ENCODE results near the gene CLCN2.

The CLCN2 gene

DNA sequence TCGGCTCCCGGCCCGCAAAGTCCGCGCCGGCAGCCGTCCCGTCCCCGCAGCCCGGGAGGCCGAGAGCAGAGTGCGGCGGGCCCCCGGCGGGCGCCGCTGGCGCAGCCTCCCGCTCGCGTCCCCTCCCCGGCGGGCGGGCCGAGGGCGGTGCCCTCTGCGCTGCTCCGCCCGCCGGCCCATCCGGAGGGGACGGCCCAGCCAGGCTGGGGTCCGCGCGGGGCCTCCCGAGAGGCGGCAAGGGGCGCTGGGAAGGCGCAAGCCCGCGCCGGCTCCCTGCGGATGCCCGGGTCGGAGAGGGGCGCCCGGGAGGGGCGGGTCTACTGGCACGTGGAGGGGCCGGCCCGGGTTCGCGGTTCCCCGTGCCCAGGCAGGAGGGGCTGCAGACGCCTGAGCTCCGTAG, at the start of gene CLCN2, which contains the start of gene POLR2H:
TSS of gene CLCN2 (minus strand) at position 74 of the 400 bp plus-strand sequence. CDS start 126 bp downstream, outside the sequence.
TSS of gene POLR2H (plus strand) at position 179 of the 400 bp plus-strand sequence. CDS start 1,783 bp downstream, outside the sequence.
- TF ChIP-seq ZNF8 (CRISPR knock-in tag; IDR thresholded peaks at IDR 0.05) (no peak), ISL1 (CRISPR knock-in tag; IDR thresholded peaks at IDR 0.05) (no peak), ZFP30 (CRISPR knock-in tag; IDR thresholded peaks at IDR 0.05) (no peak), RARB (CRISPR knock-in tag; IDR thresholded peaks at IDR 0.05) (no peak), TCF4 (CRISPR knock-in tag; IDR thresholded peaks at IDR 0.05; ENCODE audit: borderline replicate concordance) (no peak), SNAI2 (CRISPR knock-in tag; IDR thresholded peaks at IDR 0.05) (no peak), PPARA (CRISPR knock-in tag; IDR thresholded peaks at IDR 0.05; ENCODE audit: borderline replicate concordance) (no peak), ARNTL (CRISPR knock-in tag; IDR thresholded peaks at IDR 0.05; ENCODE audit: borderline replicate concordance, low read depth) (peak; percentile 44; the same call in 1 of the 2 replicates)
- TF ChIP-seq, protein P1, sequence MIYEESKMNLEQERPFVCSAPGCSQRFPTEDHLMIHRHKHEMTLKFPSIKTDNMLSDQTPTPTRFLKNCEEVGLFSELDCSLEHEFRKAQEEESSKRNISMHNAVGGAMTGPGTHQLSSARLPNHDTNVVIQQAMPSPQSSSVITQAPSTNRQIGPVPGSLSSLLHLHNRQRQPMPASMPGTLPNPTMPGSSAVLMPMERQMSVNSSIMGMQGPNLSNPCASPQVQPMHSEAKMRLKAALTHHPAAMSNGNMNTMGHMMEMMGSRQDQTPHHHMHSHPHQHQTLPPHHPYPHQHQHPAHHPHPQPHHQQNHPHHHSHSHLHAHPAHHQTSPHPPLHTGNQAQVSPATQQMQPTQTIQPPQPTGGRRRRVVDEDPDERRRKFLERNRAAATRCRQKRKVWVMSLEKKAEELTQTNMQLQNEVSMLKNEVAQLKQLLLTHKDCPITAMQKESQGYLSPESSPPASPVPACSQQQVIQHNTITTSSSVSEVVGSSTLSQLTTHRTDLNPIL (CRISPR knock-in tag; IDR thresholded peaks at IDR 0.05; ENCODE audit: low read depth) = no peak
- TF ChIP-seq, protein P2, sequence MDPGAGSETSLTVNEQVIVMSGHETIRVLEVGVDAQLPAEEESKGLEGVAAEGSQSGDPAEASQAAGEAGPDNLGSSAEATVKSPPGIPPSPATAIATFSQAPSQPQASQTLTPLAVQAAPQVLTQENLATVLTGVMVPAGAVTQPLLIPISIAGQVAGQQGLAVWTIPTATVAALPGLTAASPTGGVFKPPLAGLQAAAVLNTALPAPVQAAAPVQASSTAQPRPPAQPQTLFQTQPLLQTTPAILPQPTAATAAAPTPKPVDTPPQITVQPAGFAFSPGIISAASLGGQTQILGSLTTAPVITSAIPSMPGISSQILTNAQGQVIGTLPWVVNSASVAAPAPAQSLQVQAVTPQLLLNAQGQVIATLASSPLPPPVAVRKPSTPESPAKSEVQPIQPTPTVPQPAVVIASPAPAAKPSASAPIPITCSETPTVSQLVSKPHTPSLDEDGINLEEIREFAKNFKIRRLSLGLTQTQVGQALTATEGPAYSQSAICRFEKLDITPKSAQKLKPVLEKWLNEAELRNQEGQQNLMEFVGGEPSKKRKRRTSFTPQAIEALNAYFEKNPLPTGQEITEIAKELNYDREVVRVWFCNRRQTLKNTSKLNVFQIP (CRISPR knock-in tag; IDR thresholded peaks at IDR 0.05; ENCODE audit: borderline replicate concordance, low read depth) = no peak
- TF ChIP-seq, protein P3, sequence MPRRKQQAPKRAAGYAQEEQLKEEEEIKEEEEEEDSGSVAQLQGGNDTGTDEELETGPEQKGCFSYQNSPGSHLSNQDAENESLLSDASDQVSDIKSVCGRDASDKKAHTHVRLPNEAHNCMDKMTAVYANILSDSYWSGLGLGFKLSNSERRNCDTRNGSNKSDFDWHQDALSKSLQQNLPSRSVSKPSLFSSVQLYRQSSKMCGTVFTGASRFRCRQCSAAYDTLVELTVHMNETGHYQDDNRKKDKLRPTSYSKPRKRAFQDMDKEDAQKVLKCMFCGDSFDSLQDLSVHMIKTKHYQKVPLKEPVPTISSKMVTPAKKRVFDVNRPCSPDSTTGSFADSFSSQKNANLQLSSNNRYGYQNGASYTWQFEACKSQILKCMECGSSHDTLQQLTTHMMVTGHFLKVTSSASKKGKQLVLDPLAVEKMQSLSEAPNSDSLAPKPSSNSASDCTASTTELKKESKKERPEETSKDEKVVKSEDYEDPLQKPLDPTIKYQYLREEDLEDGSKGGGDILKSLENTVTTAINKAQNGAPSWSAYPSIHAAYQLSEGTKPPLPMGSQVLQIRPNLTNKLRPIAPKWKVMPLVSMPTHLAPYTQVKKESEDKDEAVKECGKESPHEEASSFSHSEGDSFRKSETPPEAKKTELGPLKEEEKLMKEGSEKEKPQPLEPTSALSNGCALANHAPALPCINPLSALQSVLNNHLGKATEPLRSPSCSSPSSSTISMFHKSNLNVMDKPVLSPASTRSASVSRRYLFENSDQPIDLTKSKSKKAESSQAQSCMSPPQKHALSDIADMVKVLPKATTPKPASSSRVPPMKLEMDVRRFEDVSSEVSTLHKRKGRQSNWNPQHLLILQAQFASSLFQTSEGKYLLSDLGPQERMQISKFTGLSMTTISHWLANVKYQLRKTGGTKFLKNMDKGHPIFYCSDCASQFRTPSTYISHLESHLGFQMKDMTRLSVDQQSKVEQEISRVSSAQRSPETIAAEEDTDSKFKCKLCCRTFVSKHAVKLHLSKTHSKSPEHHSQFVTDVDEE (CRISPR knock-in tag; IDR thresholded peaks at IDR 0.05) = 0 out of 2 replicates have a peak, but pooled peaks have one; percentile 17
- ATAC-seq = peak; percentile 69

DNA sequence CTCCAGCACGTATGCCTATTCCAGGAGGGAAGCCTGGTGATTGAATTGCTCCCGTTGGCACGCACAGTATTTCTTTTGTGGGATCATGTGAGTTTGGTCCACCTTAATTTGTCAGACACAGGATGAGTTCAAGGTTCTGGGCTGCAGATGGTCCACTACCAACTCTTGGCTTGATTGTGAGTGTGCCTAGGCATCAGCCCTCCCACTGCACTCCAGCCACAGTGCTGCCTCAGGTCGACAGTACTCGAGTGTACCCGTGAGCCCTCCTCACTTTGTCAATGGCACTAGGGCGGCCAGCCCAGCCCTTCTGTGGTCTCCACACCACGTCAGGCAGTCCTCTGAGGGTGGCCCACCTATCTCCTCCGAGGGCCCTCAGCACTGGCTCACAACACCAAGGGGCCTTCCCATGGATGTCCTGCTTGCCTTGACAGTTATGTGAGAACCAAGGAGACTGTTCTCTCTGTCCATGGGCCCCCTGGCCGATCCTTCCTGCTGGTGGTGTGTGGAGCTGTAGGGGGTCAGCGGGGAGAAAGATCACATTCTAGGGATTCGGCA, 48.6 kb upstream of the CLCN2 start:
- TF ChIP-seq ZC3H10 (CRISPR knock-in tag; IDR thresholded peaks at IDR 0.05) (no peak), ESRRG (CRISPR knock-in tag; IDR thresholded peaks at IDR 0.05) (no peak), BACH2 (CRISPR knock-in tag; IDR thresholded peaks at IDR 0.05; ENCODE audit: borderline replicate concordance) (no peak), SNAI2 (CRISPR knock-in tag; IDR thresholded peaks at IDR 0.05) (no peak), TOX (CRISPR knock-in tag; IDR thresholded peaks at IDR 0.05; ENCODE audit: borderline replicate concordance) (no peak), ISL1 (CRISPR knock-in tag; IDR thresholded peaks at IDR 0.05) (no peak), ZNF8 (CRISPR knock-in tag; IDR thresholded peaks at IDR 0.05) (no peak), CSDC2 (CRISPR knock-in tag; IDR thresholded peaks at IDR 0.05) (no peak), ZFP3 (CRISPR knock-in tag; IDR thresholded peaks at IDR 0.05) (no peak), ZFP30 (CRISPR knock-in tag; IDR thresholded peaks at IDR 0.05) (no peak), ZNF70 (CRISPR knock-in tag; IDR thresholded peaks at IDR 0.05) (no peak)
- TF ChIP-seq, protein P4, sequence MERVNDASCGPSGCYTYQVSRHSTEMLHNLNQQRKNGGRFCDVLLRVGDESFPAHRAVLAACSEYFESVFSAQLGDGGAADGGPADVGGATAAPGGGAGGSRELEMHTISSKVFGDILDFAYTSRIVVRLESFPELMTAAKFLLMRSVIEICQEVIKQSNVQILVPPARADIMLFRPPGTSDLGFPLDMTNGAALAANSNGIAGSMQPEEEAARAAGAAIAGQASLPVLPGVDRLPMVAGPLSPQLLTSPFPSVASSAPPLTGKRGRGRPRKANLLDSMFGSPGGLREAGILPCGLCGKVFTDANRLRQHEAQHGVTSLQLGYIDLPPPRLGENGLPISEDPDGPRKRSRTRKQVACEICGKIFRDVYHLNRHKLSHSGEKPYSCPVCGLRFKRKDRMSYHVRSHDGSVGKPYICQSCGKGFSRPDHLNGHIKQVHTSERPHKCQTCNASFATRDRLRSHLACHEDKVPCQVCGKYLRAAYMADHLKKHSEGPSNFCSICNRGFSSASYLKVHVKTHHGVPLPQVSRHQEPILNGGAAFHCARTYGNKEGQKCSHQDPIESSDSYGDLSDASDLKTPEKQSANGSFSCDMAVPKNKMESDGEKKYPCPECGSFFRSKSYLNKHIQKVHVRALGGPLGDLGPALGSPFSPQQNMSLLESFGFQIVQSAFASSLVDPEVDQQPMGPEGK (CRISPR knock-in tag; IDR thresholded peaks at IDR 0.05; ENCODE audit: borderline replicate concordance) = no peak
- TF ChIP-seq, protein P2 (CRISPR knock-in tag; IDR thresholded peaks at IDR 0.05; ENCODE audit: borderline replicate concordance, low read depth) = no peak
- ATAC-seq = no peak

- ATAC-seq = no peak
- no peak for TF ChIP-seq BACH2 (CRISPR knock-in tag; IDR thresholded peaks at IDR 0.05; ENCODE audit: borderline replicate concordance)
- TF ChIP-seq RARB (CRISPR knock-in tag; IDR thresholded peaks at IDR 0.05) = no peak
- TF ChIP-seq ARNTL (CRISPR knock-in tag; IDR thresholded peaks at IDR 0.05; ENCODE audit: borderline replicate concordance, low read depth) = no peak
- no peak for TF ChIP-seq TCF4 (CRISPR knock-in tag; IDR thresholded peaks at IDR 0.05; ENCODE audit: borderline replicate concordance)
Measured at GRCh38 chr3:184409331-184409926, 48.0 kb upstream of the CLCN2 start.
